ENCODE measurements around the gene FCGR3B.
A peak's percentile ranks its signal among the peaks of the same experiment; 100 is the strongest.
"Not testable (repeated sequence)": the region's sequence is repeated elsewhere in the genome, so short reads cannot be mapped to it uniquely, and the experiment has no call there.

FCGR3B gene

DNA sequence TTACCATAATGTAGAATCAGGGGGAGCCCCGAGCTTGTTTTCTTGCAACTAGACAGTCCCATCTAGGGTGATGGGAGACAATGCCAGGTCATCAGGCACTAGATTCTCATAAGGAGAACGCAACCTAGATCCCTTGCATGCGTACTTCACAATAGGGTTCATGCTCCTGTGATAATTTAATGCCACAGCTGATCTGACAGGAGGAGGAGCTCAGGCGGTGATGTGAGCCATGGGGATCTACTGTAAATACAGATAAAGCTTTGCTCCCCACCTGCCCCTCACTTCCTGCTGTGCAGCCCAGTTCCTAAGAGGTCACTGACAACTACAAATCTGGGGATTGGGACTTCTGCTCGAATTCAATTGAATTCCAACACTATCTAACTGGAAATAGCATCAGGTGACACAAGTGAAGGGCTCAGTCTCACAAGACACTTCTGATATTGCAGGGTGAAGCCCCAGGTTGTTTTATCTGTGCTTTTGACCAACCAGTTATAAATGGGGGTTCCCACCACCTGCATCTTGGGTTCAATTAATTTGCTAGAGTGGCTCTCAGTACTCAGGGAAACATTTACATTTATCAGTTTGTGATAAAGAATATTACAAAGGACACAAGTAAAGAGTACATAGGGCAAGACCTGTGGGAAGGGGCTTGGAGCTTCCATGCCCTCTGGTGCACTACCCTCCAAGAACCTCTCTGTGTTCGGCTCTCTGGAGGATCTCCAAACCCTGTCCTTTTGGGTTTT, 7.4 kb upstream of the FCGR3B start:
- DNase-seq (ENCODE audit: low read depth in 2 of 2), result not testable (repeated sequence)

DNA sequence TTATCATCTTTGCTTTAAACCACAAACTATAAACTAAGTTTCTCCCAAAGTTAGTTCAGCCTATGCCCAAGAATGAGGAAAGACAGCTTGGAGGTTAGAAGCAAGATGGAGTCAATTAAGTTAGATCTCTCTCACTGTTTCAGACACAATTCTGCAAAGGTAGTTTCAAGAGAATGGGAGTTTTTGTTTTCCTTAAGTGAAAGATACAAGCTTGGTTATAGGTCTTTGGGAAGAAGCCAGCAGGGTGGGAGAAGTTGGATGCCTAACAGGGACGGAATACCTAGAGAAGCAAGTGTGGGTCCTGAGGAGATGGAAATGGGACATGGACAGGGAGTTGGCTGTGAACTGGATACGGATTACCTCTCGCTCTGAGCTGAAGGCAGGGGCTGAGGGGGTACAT, 6.0 kb upstream of the FCGR3B start:
- DNase-seq (ENCODE audit: low read depth in 2 of 2), result not testable (repeated sequence)

DNA sequence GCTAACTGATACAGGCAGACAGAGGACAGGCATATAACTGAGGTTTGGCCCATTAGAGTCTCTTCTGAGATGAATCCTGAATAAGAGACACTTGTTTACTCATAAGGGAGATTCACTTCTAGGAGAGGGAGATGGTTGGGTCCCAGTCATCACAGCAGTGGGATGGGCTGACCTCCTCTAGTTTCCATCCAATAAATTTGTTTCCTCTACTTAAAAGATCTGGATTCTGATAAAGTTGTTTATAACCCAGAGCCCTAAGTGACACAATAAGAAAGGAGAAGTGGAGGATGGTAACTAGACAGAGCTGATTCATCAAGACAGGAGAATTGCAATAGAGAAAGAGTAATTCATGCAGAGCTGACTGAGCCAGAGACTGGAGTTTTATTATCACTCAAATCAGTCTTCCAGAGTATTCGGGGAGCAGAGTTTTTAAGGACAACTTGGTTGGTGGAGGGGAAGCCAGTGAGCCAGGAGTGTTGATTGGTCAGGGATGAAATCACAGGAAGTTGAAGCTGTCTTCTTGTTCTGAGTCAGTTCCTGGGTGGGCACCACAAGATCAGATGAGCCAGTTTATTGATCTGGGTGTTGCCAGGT, 5.3 kb upstream of the FCGR3B start:
- not testable (repeated sequence) for DNase-seq (ENCODE audit: low read depth in 2 of 2)

DNA sequence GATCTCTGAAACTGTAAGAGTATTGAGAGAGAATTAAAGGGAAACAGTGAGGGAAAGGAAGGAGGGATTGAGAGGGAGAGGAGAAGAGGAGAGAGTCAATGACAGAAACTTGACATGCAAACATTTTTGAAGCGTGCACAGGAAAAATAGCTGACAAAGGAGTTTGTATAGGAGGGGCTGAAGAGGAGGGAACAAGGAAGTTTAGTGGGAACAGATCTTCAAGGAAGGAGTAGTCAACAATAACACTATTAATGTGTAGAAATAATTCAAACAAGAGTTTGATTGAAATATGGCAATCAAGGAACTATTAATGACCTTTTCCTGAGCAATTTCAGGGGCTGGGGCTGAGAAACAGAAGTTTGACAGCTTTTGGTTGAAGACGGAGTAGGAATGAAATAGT, 4.0 kb upstream of the FCGR3B start:
- DNase-seq (ENCODE audit: low read depth in 2 of 2), result not testable (repeated sequence)

GRCh38 chr1:161630128-161630742, 741 bp downstream of the FCGR3B start:
- DNase-seq (ENCODE audit: low read depth in 2 of 2), result not testable (repeated sequence)

DNA sequence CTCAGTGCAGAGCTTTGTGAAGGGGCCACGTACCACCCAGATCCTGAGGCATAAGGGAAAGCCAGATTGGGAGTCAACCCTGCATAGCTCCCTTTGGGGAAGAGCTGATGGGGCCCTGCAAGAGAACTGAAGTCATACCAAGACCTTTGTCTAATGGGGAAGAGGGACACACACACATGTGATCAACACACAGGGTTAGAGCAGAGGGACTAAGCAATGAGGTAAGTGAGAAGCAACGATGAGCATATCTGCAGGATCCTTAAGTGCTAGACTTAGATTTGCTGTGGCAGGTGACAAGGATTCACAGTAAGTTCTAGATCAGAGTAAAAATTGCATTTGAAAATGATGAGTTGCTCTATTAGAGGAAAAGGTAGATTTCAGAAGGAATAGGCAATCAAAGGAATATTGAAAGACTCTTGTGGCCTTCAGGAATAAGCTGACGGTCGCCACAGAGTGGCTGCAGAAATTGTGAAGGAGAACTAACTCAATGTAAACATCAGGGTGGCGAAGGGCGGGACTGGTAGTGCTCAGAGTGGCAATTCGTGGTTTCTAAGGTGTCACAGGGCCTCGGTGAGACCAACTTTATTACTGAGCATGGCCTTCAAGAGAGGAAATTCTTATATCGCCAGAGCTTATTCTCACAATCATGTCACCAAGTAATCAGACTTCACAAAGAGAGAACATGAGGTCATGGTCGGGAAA, 4.4 kb downstream of the FCGR3B start:
- not testable (repeated sequence) for DNase-seq (ENCODE audit: low read depth in 2 of 2)

DNA sequence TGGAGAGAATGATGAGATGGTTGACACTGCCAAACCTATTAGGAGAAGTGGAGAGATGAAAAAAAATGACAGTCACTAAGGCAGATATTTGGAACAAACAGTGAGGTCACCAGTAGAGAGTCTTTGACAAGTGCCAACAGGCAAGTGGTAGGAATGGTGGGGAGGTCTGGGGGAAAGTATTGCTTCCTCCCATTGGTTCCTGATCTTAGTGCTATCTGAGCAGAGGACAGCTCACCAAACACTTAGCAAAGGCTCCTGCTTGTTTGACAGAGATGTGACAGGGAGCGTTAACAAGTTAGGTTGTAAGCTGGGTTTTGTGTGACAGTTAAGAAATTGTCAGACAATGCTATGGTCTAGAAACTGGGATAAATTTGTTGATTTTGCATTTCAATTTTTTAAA, 6.4 kb downstream of the FCGR3B start:
- not testable (repeated sequence) for DNase-seq (ENCODE audit: low read depth in 2 of 2)

GRCh38 chr1:161623401-161624051, 7.5 kb downstream of the FCGR3B start:
- not testable (repeated sequence) for DNase-seq (ENCODE audit: low read depth in 2 of 2)

- DNase-seq (ENCODE audit: low read depth in 2 of 2), result not testable (repeated sequence)
These were observed 8.9 kb downstream of the FCGR3B start for GRCh38 chr1:161622054-161622453.

GRCh38 chr1:161621181-161622000, 9.6 kb downstream of the FCGR3B start:
- DNase-seq (ENCODE audit: low read depth in 2 of 2), result peak; percentile 43 to 81

DNA sequence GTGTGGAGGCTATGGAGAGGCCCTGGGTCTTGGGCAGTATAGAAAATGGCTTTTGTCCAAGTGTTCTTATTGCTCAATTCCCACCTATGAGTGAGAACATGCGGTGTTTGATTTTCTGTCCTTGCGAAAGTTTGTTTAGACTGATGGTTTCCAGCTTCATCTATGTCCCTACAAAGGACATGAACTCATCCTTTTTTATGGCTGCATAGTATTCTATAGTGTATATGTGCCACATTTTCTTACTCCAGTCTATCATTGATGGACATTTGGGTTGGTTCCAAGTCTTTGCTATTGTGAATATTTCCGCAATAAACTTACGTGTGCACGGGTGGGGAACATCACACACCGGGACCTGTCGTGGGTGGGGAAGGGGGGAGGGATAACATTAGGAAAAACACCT, 10.6 kb downstream of the FCGR3B start:
- DNase-seq (ENCODE audit: low read depth in 2 of 2), result not testable (repeated sequence)

DNA sequence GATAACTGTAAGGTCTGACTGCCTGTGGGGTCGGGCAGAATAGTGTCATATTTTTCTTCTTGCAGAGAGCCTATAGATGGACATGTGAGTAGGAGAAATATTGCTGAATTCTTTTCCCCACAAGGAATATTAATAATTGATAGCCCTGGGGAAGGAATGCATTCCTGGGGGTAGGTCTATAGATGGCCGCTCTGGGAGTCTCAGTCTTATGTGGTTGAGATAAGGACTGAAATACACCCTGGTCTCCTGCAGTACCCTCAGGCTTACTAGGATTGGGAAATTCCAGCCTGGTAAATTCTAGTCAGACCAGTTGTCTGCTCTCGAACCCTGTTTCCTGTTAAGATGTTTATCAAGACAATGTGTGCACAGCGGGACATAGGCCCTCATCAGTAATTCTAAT, 12.5 kb downstream of the FCGR3B start:
- DNase-seq (ENCODE audit: low read depth in 2 of 2), result not testable (repeated sequence)

DNA sequence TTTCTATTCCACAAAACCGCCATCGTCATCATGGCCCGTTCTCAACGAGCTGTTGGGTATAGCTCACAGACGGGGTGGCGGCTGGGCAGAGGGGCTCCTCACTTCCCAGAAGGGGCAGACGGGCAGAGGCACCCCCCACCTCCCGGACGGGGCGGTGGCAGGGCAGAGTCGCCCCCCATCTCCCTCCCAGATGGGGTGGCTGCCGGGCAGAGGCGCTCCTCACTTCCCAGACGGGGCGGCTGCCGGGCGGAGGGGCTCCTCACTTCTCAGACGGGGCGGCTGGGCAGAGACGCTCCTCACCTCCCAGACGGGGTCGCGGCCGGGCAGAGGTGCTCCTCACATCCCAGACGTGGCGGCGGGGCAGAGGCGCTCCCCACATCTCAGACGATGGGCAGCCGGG, 14.6 kb downstream of the FCGR3B start:
- DNase-seq (ENCODE audit: low read depth in 2 of 2), result not testable (repeated sequence)

DNA sequence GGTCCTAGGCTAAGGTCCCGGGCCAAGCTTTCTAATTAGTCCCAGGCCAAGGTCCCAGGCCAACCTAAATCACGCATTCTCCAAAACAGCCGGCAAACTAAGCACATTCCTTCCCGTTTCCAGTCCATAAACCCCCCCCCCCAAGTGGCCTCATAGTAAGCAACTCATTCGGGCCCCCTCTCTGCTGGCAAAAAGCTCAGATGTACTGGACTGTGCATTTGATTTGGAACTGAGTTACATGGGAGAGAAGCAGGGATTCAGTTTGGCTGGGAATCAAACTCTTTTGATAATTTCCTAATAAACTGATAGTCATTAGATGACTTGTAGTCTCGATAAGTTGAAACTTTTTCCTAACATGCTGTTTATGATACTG, 17.8 kb downstream of the FCGR3B start:
- DNase-seq (ENCODE audit: low read depth in 2 of 2), result not testable (repeated sequence)

DNA sequence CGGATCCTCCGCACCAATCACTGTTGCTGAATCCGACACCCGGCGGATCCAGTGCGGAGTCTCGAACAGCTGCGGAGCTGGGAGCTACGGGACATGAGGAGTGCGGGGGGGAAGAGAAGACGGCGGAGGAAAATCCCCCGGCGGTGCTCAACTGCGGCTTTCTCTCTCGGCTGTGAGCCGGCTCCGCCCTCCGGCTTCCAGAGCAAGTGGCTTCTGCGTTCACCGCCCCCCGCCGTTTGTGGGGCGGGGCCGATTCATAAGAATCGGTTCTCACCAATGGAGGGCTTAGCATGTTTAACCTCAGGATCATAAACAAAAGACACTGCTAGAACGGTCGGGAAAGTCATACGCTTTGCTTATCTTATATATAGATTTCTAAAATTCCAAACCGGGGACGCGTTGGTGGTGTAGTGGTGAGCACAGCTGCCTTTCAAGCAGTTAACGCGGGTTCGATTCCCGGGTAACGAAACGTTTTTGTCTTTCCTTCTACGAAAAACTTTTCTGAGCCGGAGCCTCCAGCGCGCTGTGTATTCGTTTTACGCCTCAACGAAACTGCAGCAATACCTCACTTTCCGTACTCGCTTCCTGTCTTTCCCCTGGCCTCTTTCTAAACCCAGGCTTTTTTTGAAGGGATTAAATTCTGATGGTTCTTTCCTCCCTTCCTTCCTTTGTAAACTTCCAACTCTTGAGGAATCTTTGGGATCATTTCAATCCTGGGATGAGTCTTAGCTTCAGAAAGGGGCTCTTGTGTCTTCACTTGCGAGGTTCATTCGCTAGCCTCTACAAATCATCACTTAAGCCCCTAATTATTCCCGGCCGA, 18.4 kb downstream of the FCGR3B start:
- DNase-seq (ENCODE audit: low read depth in 2 of 2), result peak; percentile 68 to 89

GRCh38 chr1:161611866-161612321, 19.1 kb downstream of the FCGR3B start:
- not testable (repeated sequence) for DNase-seq (ENCODE audit: low read depth in 2 of 2)

- not testable (repeated sequence) for DNase-seq (ENCODE audit: low read depth in 2 of 2)
These were observed 20.8 kb downstream of the FCGR3B start for GRCh38 chr1:161610198-161610597.

DNA sequence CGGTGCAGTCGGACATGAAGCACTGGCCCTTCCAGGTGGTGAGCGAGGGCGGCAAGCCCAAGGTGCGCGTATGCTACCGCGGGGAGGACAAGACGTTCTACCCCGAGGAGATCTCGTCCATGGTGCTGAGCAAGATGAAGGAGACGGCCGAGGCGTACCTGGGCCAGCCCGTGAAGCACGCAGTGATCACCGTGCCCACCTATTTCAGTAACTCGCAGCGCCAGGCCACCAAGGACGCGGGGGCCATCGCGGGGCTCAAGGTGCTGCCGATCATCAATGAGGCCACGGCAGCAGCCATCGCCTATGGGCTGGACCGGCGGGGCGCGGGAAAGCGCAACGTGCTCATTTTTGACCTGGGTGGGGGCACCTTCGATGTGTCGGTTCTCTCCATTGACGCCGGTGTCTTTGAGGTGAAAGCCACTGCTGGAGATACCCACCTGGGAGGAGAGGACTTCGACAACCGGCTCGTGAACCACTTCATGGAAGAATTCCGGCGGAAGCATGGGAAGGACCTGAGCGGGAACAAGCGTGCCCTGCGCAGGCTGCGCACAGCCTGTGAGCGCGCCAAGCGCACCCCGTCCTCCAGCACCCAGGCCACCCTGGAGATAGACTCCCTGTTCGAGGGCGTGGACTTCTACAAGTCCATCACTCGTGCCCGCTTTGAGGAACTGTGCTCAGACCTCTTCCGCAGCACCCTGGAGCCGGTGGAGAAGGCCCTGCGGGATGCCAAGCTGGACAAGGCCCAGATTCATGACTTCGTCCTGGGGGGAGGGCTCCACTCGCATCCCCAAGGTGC, 24.2 kb downstream of the FCGR3B start:
- DNase-seq (ENCODE audit: low read depth in 2 of 2), result not testable (repeated sequence)

Data from stimulated activated CD8-positive, alpha-beta memory T cell treated with anti-CD3 and anti-CD28 coated beads, Interleukin-2, amount 100 ng/mL, for 48 hours (primary cell).